Measurements from ENCODE around the gene PAFAH1B2. TPM values are rescaled to one million over a fixed set of nuclear protein-coding genes. Genes with fewer than 3 reads are reported as not detected.

Gene PAFAH1B2
- total and polyA plus RNA-seq, 2 of the 8 experiments (the other 6 are each of a cell fraction or from before 2014, with no cell fraction given) = 38.2 to 161 TPM

DNA sequence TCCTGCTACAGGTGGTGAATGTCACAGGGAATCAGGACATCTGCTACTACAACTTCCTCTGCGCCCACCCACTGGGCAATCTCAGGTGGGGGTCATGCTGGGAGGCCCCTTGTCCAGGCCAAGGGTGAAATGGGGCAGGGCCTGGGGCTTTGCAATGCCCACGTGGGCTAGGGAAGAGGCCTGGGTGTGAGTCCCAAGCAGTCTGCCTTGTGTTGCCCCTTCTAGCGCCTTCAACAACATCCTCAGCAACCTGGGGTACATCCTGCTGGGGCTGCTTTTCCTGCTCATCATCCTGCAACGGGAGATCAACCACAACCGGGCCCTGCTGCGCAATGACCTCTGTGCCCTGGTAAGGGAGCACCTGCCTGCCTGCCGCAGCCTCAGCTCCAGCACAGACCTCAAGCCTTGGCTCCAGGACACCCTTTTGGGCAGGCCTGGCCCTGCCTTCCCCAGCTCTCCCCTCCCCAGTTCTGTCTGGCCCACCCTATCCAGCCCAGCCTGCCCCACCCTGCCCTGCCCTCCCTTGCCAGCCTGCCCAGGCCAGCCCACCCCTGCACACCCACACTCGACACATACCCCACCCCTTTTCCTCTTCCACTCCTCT lies 46.0 kb downstream of the PAFAH1B2 start:
- H4K91ac ChIP-seq (replicated peaks; ENCODE audit: insufficient read length, low read length) = no peak overlapping the region
- H3K4me2 ChIP-seq (ENCODE audit: insufficient read depth in 1 of 2, low read depth in 2 of 2, low read length in 2 of 2) = no peak overlapping the region
- 90% methylated on average over 7 of the region's 8 CpGs; no CpG with 5 or more reads in 1 of the 2 experiments for WGBS, 2 experiments (ENCODE audit: extremely low coverage in 1 of 2, insufficient coverage in 1 of 2, insufficient read length in 1 of 2, insufficient replicate concordance in 2 of 2, low coverage in 1 of 2, low lambda C conversion rate in 2 of 2, missing lambda C conversion rate in 1 of 2)
- H3K18ac ChIP-seq (ENCODE audit: extremely low read depth, low read length) = no peak overlapping the region
- no peaks in the 10 kb centered on the region for H3K9me3 ChIP-seq (ENCODE audit: insufficient read depth in 2 of 2, low read depth in 1 of 2, low read length in 1 of 2)
- TF ChIP-seq, protein P1, sequence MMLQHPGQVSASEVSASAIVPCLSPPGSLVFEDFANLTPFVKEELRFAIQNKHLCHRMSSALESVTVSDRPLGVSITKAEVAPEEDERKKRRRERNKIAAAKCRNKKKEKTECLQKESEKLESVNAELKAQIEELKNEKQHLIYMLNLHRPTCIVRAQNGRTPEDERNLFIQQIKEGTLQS (IDR thresholded peaks at IDR 0.05; ENCODE audit: insufficient read depth, low read depth, low read length) = no peak
- H4K5ac ChIP-seq (ENCODE audit: insufficient read length, low read depth, low read length) = no peak overlapping the region
- no peak overlapping the region for H2AFZ ChIP-seq (ENCODE audit: low read length)
- no peak overlapping the region for H2AK5ac ChIP-seq (ENCODE audit: low read depth, low read length)
- H4K8ac ChIP-seq (ENCODE audit: extremely low read depth, insufficient read depth, low read length) = no peak overlapping the region
- H2BK120ac ChIP-seq (replicated peaks; ENCODE audit: low read depth, low read length) = no peak overlapping the region
- H2BK15ac ChIP-seq (ENCODE audit: low read length) = no peak overlapping the region
- no peak overlapping the region for H3K4me3 ChIP-seq (ENCODE audit: extremely low read depth in 1 of 4, insufficient read depth in 2 of 4, low read depth in 3 of 4, low read length in 4 of 4)
- H2BK5ac ChIP-seq (ENCODE audit: low read depth, low read length) = 0 out of 2 replicates have a peak overlapping the region, but pooled peaks have one; percentile 49
- H3K9ac ChIP-seq (replicated peaks in 1 of 4; ENCODE audit: extremely low read depth in 1 of 4, low read depth in 3 of 4, low read length in 3 of 4) = no peak overlapping the region
- H3K27me3 ChIP-seq (replicated peaks in 1 of 4; ENCODE audit: control insufficient read depth in 3 of 4, extremely low read depth in 1 of 4, insufficient read depth in 3 of 4, low read length in 3 of 4) = no peaks in the 10 kb centered on the region
- POLR2A ChIA-PET (ENCODE audit: partially characterized antibody) = interaction anchor here (3.0 to 12.6 kb wide), 2 partner anchors 8 to 12 kb away, joined by 14 to 153 read pairs; partner anchors contain the start of gene TAGLN
- no peak overlapping the region for H3K56ac ChIP-seq (replicated peaks; ENCODE audit: insufficient read length, low read depth, low read length)
- H3K23me2 ChIP-seq (ENCODE audit: low read depth, low read length) = no peaks in the 10 kb centered on the region
- H2BK20ac ChIP-seq (ENCODE audit: low read length) = no peak overlapping the region
- H3K4ac ChIP-seq (replicated peaks; ENCODE audit: insufficient read length, low read depth, low read length) = no peak overlapping the region
- H2BK12ac ChIP-seq (ENCODE audit: low read depth, low read length) = no peak overlapping the region
- DNase-seq (ENCODE audit: low read depth in 1 of 2, low spot score in 2 of 2) = no peak
- H3K23ac ChIP-seq (ENCODE audit: insufficient read length) = no peak overlapping the region
- peaks cover 0 to 11% (median 1%) of the 10 kb centered on the region in 4 experiments; a peak in 3 of 8 replicates for H3K36me3 ChIP-seq (ENCODE audit: control insufficient read depth in 2 of 4, insufficient read depth in 4 of 4, low read length in 3 of 4)
- CTCF ChIA-PET (ENCODE audit: partially characterized antibody) = interaction anchor here (1.1 to 18.7 kb wide), 2 partner anchors 15 to 32 kb away, joined by 3 to 449 read pairs; partner anchors contain the start of genes PCSK7 and RNF214
- no peaks in the 10 kb centered on the region for H3K79me1 ChIP-seq (ENCODE audit: low read depth, low read length)
- peaks cover 0 to 2% of the 10 kb centered on the region in 2 experiments for H4K20me1 ChIP-seq (replicated peaks in 1 of 2; ENCODE audit: control insufficient read depth in 1 of 2, insufficient read depth in 2 of 2, low read length in 2 of 2)
- no peak overlapping the region for H3K14ac ChIP-seq (ENCODE audit: insufficient read length)
- no peak overlapping the region for H3K27ac ChIP-seq (ENCODE audit: low read depth, low read length)
- H3K4me1 ChIP-seq (replicated peaks in 1 of 4; ENCODE audit: control insufficient read depth in 3 of 4, insufficient read depth in 4 of 4, low read length in 3 of 4) = no peaks in the 10 kb centered on the region
- no peaks in the 10 kb centered on the region for H3K79me2 ChIP-seq (ENCODE audit: control insufficient read depth in 1 of 2, insufficient read depth in 2 of 2, low read length in 2 of 2)
- no peak for FAIRE-seq

Data from H1 (cell line).